Regular cardiac myocyte (primary cell): ENCODE results near the gene ATP1A3. TPM values are rescaled to one million over a fixed set of nuclear protein-coding genes. Genes with fewer than 3 reads are reported as not detected.

Experiments used
- total RNA-seq: library from RNA; depleted of rRNA; stranded (reverse); fragments of >200 nt; gene quantifications from 2 replicates; pipeline ENCODE4 v1.2.3, GENCODE V29; 2014

Gene ATP1A3
- under 0.01 TPM in 1 of 2 replicates, not detected in the other for total RNA-seq

DNA sequence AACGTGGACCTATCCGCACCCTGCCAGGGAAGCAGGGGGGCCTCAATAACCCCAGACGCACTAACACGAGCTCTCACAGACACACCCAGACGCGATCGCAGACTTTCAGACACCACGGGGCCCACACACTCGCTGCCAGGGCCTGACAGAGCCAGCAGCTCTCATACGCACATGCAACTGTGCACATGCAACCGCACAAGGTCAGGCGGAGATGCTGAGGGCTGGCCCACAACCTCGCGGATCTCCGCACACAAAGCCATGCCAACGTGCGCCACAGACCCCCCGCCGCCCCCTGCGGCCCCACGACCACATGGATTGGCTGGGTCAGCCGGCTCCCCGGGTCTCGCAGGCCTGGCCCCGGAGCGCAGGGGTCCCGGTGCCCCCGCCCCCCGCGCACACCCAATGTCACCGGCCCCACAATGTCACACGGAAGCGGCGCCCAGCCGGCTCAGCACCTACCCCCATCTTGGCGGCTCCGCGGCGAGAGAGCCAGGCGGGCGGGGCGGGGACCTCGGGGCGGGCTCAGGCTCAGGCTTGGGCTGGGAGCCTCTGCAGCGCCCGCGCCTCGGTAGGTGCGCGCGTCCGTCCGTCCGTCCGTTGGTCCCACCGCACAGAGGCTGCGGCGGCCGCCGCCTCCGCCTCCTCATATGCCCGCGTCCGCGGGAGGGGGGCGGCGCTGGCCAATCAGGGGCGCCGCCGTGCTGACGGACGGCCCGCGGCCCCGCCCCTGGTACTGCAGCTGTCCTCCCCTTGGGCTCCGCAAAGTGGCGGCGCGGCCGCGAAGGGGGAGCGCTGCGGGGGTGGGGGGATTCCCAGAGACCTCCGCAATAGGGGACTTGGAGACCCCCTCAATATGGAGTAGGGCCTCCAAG is at the start of gene ATP1A3:
Gene ATP1A3 (minus strand): TSS at position 619 of the 872 bp plus-strand sequence. CDS start 154 bp downstream, at position 465.

DNA sequence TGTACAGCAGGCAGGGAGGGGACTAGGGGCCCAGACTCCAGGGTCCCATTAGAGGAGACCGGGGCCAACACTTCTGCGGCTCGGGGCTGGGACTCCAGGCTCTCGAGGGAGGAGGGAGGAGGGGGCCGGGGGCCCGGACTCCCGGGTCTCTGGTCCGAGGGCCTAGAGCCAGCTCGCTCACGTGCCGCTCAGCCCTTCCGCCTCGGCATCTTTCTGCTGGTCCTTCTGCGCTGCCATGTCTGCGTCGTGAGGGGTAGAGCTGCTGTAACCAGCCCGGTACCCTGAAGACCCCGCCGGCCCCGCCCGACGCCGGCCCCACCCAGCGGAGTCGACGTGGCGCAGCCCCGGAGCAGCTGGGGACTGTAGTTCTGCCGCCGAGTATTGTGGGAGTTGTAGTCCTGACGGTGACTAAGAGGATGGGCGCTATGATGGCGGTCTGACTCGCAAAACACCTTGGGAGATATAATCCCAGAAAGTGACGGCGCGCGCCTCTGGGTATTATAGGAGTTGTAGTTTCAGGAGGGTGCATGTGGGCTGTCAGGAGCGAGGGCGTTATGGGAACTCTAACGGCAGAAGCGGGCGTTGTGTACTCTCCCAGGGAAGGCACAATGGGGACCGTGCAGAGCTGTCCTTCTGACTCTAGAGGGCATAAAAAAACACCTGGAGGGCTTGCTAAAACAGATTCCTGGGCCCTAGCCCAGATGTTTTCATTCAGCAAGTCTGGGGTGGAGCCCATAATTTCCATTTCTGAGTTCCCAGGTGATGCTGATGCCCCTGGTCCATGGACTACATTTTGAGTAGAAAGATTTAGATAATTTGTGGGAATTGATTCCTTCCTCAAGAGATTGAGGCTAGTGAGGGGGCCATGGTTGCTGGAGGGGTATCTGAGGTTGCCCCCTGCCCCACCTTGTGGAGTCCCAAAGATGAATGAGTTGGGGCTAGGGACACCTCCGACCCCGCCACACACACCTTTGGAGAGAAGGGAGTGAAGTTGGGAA is 34.7 kb downstream of the ATP1A3 start, which contains the start of gene RABAC1:
Gene RABAC1 (minus strand): TSS at position 266 of the 998 bp plus-strand sequence. CDS start 29 bp downstream, at position 237.

GRCh38 chr19:41928221-41928683 is 65.8 kb downstream of the ATP1A3 start, which contains the start of gene ERFL:
Gene ERFL, minus strand, starts transcription at chr19:41928449. Its CDS starts 15,530 bp downstream, at chr19:41912919.

Other genes with a start within 250 kb of the ATP1A3 start
- gene CEACAM6, start 238.7 kb downstream of the ATP1A3 start, total RNA-seq = not detected in 2 replicates
- not detected in 2 replicates for gene CEACAM3, start 197.6 kb downstream of the ATP1A3 start, total RNA-seq
- gene LYPD4, start 149.5 kb downstream of the ATP1A3 start, total RNA-seq = not detected in 2 replicates
- gene DMRTC2, start 149.2 kb downstream of the ATP1A3 start, total RNA-seq = not detected in 2 replicates
- 1,514 and 2,811 TPM in 2 replicates for gene RPS19, start 134.0 kb downstream of the ATP1A3 start, total RNA-seq
- 0.19 TPM in 1 of 2 replicates, not detected in the other for gene CD79A, start 117.0 kb downstream of the ATP1A3 start, total RNA-seq
- 25.1 and 51.6 TPM in 2 replicates for gene ARHGEF1, start 111.0 kb downstream of the ATP1A3 start, total RNA-seq
- under 0.01 TPM in 1 of 2 replicates, not detected in the other for gene ERFL, start 65.8 kb downstream of the ATP1A3 start, total RNA-seq
- 141 and 201 TPM in 2 replicates for gene RABAC1, start 34.9 kb downstream of the ATP1A3 start, total RNA-seq
- gene GRIK5, start 76.0 kb upstream of the ATP1A3 start, total RNA-seq = 0.19 and 0.28 TPM in 2 replicates
- gene ZNF574, start 81.9 kb upstream of the ATP1A3 start, total RNA-seq = 7.6 and 12.7 TPM in 2 replicates
- gene POU2F2, start 138.2 kb upstream of the ATP1A3 start, total RNA-seq = 0.19 and 0.56 TPM in 2 replicates
- 18.2 and 26.5 TPM in 2 replicates for gene DEDD2, start 223.4 kb upstream of the ATP1A3 start, total RNA-seq
- gene ZNF526, start 226.1 kb upstream of the ATP1A3 start, total RNA-seq = 7.6 and 10.4 TPM in 2 replicates
- gene GSK3A, start 248.4 kb upstream of the ATP1A3 start, total RNA-seq = 9.9 and 15.1 TPM in 2 replicates